Thoracic aorta (tissue), 2 donors: ENCODE measurements around the gene UGGT2. TPM values are rescaled to one million over a fixed set of nuclear protein-coding genes. Genes with fewer than 3 reads are reported as not detected.
"Not testable (repeated sequence)": the region's sequence is repeated elsewhere in the genome, so short reads cannot be mapped to it uniquely, and the experiment has no call there.

Source experiments
- ATAC-seq: fragments of 150-250 bp; one replicate; pipeline ENCODE4 v1.8.0; 2017; ENCODE audit warnings: low read depth; ENCODE audit not compliant: insufficient number of reproducible peaks, low FRiP score
- DNase-seq: peaks from one replicate; pipeline ENCODE4 v3.0.0-alpha.2; 2020; ENCODE audit warnings: low spot score
- H3K27ac ChIP-seq, 2 donors: fragments of 200-600 bp; sonication (generic); 1 replicate in 1 of 2; 2 replicates in 1 of 2; pipeline ENCODE4 v1.5.1; 2016; ENCODE audit warnings: mild to moderate bottlenecking in 2 of 2, moderate library complexity in 2 of 2
- H3K27me3 ChIP-seq: fragments of 200-600 bp; sonication (generic); replicated peaks from 2 replicates; pipeline ENCODE4 v1.6.0; 2016; ENCODE audit warnings: mild to moderate bottlenecking; ENCODE audit not compliant: insufficient read depth
- H3K36me3 ChIP-seq: fragments of 200-600 bp; sonication (generic); one replicate; pipeline ENCODE4 v1.5.1; 2016
- H3K4me1 ChIP-seq, 2 donors: fragments of 200-600 bp; sonication (generic); 1 replicate in 1 of 2; 2 replicates in 1 of 2; pipeline versions ENCODE4 v1.5.1 to v1.6.0; 2016; ENCODE audit warnings: low read depth in 2 of 2, mild to moderate bottlenecking in 1 of 2; ENCODE audit not compliant: control insufficient read depth in 1 of 2
- H3K4me3 ChIP-seq: fragments of 200-600 bp; sonication (generic); 2 replicates; pipeline ENCODE4 v1.5.1; 2016; ENCODE audit warnings: mild to moderate bottlenecking
- H3K9me3 ChIP-seq: fragments of 200-600 bp; sonication (generic); 2 replicates; pipeline ENCODE4 v1.5.1; 2016
- total RNA-seq, 2 donors: library from RNA; depleted of rRNA; stranded (reverse); fragments of >200 nt; gene quantifications; one replicate each; pipeline versions ENCODE4 v1.1.0 to v1.2.3, GENCODE V29; 2016
- TF ChIP-seq, protein P1 (sequence below): fragments of 200-600 bp; sonication (generic); IDR thresholded peaks from one replicate; pipeline ENCODE4 v1.5.1; 2019; ENCODE audit warnings: antibody characterized with exemption

UGGT2 gene
- total RNA-seq, 2 donors from 2014 or later = 80.8 to 116 TPM

- no peak overlapping the region for H3K27ac ChIP-seq
- no peaks in the 10 kb centered on the region for H3K9me3 ChIP-seq
- TF ChIP-seq, protein P1, sequence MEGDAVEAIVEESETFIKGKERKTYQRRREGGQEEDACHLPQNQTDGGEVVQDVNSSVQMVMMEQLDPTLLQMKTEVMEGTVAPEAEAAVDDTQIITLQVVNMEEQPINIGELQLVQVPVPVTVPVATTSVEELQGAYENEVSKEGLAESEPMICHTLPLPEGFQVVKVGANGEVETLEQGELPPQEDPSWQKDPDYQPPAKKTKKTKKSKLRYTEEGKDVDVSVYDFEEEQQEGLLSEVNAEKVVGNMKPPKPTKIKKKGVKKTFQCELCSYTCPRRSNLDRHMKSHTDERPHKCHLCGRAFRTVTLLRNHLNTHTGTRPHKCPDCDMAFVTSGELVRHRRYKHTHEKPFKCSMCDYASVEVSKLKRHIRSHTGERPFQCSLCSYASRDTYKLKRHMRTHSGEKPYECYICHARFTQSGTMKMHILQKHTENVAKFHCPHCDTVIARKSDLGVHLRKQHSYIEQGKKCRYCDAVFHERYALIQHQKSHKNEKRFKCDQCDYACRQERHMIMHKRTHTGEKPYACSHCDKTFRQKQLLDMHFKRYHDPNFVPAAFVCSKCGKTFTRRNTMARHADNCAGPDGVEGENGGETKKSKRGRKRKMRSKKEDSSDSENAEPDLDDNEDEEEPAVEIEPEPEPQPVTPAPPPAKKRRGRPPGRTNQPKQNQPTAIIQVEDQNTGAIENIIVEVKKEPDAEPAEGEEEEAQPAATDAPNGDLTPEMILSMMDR = no peak
- no peak overlapping the region for H3K4me3 ChIP-seq
- DNase-seq (no peak), ATAC-seq (no peak)
- no peaks in the 10 kb centered on the region for H3K27me3 ChIP-seq
- H3K36me3 ChIP-seq = peaks cover 7% of the 10 kb centered on the region
- H3K4me1 ChIP-seq = no peaks in the 10 kb centered on the region
Measured at GRCh38 chr13:95950103-95950502, 103.1 kb downstream of the UGGT2 start.

DNA sequence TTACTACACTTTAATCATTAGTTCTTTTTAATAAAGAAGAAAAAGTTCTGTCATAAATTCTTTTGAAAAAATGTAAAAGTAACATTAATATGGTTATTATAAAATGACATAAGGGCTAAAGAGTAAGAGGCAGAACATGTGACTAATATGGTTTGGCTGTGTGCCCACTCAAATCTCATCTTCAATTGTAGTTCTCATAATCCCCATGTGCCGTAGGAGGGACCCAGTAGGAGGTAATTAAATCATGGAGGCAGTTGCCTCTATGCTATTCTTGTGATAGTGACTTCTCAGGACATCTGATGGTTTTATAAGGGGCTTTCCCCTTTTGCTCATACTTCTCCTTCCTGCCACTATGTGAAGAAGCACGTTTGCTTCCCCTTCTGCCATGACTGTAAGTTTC is 104.5 kb downstream of the UGGT2 start:
- no peak for ATAC-seq
- Histone ChIP-seq H3K9me3 (no peaks in the 10 kb centered on the region), H3K36me3 (peaks cover 7% of the 10 kb centered on the region), H3K4me3 (no peak overlapping the region), H3K27me3 (no peaks in the 10 kb centered on the region), H3K27ac (no peak overlapping the region), H3K4me1 (no peaks in the 10 kb centered on the region)
- TF ChIP-seq, protein P1 = no peak
- DNase-seq = no peak

DNA sequence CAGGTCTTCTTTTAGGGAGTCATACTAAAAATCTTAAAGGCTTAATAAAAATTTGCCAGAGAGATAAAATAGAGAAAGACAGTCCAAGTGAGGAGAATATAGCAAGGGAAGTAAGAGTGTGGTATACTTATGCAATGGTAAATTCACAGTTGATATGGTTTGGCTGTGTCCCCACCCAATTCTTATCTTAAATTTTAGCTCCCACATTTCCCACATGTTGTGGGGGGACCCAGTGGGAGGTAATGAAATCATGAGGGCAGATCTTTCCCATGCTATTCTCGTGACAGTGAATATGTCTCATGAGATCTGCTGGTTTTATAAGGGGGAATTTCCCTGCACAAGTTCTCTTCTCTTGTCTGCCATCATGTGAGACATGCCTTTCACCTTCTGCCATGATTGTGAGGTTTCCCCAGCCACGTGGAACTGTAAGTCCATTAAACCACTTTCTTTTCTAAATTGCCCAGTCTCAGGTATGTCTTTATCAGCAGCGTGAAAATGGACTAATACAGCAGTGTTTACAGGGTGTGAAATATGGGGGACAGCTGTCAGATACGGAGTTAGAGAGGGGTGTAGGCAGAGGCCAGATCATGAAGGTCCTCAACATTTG is 115.4 kb downstream of the UGGT2 start:
- Histone ChIP-seq H3K9me3 (no peaks in the 10 kb centered on the region), H3K4me1 (no peaks in the 10 kb centered on the region), H3K27me3 (no peaks in the 10 kb centered on the region), H3K4me3 (no peak overlapping the region), H3K27ac (no peak overlapping the region), H3K36me3 (peaks cover 18% of the 10 kb centered on the region)
- ATAC-seq = no peak
- no peak for DNase-seq
- TF ChIP-seq, protein P1 = no peak

- H3K9me3 ChIP-seq = peaks cover 6% of the 10 kb centered on the region
- H3K4me1 ChIP-seq = no peaks in the 10 kb centered on the region
- no peak overlapping the region for H3K4me3 ChIP-seq
- no peak for ATAC-seq
- peaks cover 12% of the 10 kb centered on the region for H3K36me3 ChIP-seq
- TF ChIP-seq, protein P1 = no peak
- H3K27ac ChIP-seq = no peak overlapping the region
- no peak for DNase-seq
- H3K27me3 ChIP-seq = no peaks in the 10 kb centered on the region
Measured at GRCh38 chr13:95931300-95932025, 121.7 kb downstream of the UGGT2 start.

- DNase-seq (no peak), ATAC-seq (no peak)
Measured at GRCh38 chr13:95929430-95929829, 123.8 kb downstream of the UGGT2 start.

DNA sequence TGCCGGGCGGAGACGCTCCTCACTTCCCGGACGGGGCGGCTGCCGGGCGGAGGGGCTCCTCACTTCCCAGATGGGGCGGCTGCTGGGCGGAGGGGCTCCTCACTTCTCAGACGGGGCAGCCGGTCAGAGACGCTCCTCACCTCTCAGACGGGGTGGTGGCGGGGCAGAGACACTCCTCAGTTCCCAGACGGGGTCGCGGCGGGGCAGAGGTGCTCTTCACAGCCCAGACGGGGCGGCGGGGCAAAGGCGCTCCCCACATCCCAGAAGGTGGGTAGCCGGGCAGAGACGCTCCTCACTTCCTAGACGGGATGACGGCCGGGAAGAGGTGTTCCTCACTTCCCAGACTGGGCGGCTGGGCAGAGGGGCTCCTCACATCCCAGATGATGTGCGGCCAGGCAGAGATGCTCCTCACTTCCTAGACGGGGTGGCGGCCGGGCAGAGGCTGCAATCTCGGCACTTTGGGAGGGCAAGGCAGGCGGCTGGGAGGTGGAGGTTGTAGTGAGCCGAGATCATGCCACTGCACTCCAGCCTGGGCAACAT is 124.8 kb downstream of the UGGT2 start:
- not testable (repeated sequence) for H3K27me3 ChIP-seq, H3K4me3 ChIP-seq, DNase-seq, H3K4me1 ChIP-seq, H3K9me3 ChIP-seq, ATAC-seq, H3K27ac ChIP-seq, H3K36me3 ChIP-seq

More at GRCh38 chr13:95929430-95929829, 123.8 kb downstream of the UGGT2 start:
- H3K27me3 ChIP-seq = no peaks in the 10 kb centered on the region
- no peak overlapping the region for H3K27ac ChIP-seq
- no peaks in the 10 kb centered on the region for H3K4me1 ChIP-seq
- H3K9me3 ChIP-seq = peaks cover 6% of the 10 kb centered on the region
- TF ChIP-seq, protein P1 = no peak
- peaks cover 4% of the 10 kb centered on the region for H3K36me3 ChIP-seq
- no peak overlapping the region for H3K4me3 ChIP-seq
